H1 (cell line): ENCODE results near the gene NR1I2. TPM values are rescaled to one million over a fixed set of nuclear protein-coding genes. Genes with fewer than 3 reads are reported as not detected.

ENCODE experiments used
- CTCF ChIA-PET: fragments of 300-600 bp; sonication (Branson Sonifier 250); formaldehyde crosslinking; loops from one replicate; lab custom pipeline; 2021; ENCODE audit not compliant: partially characterized antibody; lab: Charles Lee
- POLR2A ChIA-PET: fragments of 300-600 bp; sonication (Branson Sonifier 250); formaldehyde crosslinking; loops from one replicate; lab custom pipeline; 2021; ENCODE audit warnings: inconsistent platforms; ENCODE audit not compliant: partially characterized antibody; lab: Charles Lee
- DNase-seq, 2 experiments: peaks; one replicate each; pipeline versions ENCODE4 v3.0.0 to v3.0.0-alpha.2; 2010 to 2022; ENCODE audit warnings: low spot score in 2 of 2, low read depth in 1 of 2, mixed read lengths in 1 of 2
- FAIRE-seq: peaks from 2 replicates; lab custom pipeline; 2011; peaks lifted over from hg19 to GRCh38; lab: Jason Lieb, UNC
- H2AFZ ChIP-seq: 2 replicates; pipeline ENCODE4 v1.8.1; 2012; ENCODE audit warnings: low read length, inconsistent platforms
- H2AK5ac ChIP-seq: 2 replicates; pipeline ENCODE4 v1.6.1; 2013; ENCODE audit warnings: low read depth, low read length
- H2BK120ac ChIP-seq: replicated peaks from 2 replicates; pipeline ENCODE3; 2013; ENCODE audit warnings: low read depth, low read length, inconsistent platforms
- H2BK12ac ChIP-seq: 2 replicates; pipeline ENCODE4 v1.6.1; 2013; ENCODE audit warnings: low read depth, low read length
- H2BK15ac ChIP-seq: 2 replicates; pipeline ENCODE4 v1.6.1; 2013; ENCODE audit warnings: low read length
- H2BK20ac ChIP-seq: 2 replicates; pipeline ENCODE4 v1.6.1; 2013; ENCODE audit warnings: low read length
- H2BK5ac ChIP-seq: 2 replicates; pipeline ENCODE4 v1.6.1; 2013; ENCODE audit warnings: low read depth, low read length
- H3K14ac ChIP-seq: 2 replicates; pipeline ENCODE4 v1.6.1; 2013; ENCODE audit warnings: inconsistent platforms; ENCODE audit not compliant: insufficient read length
- H3K18ac ChIP-seq: 2 replicates; pipeline ENCODE4 v1.6.1; 2013; ENCODE audit warnings: low read length; ENCODE audit errors: extremely low read depth
- H3K23ac ChIP-seq: 2 replicates; pipeline ENCODE4 v1.6.1; 2013; ENCODE audit warnings: inconsistent platforms; ENCODE audit not compliant: insufficient read length
- H3K23me2 ChIP-seq: 2 replicates; pipeline ENCODE4 v1.6.1; 2013; ENCODE audit warnings: low read depth, low read length
- H3K27ac ChIP-seq: 2 replicates; pipeline ENCODE4 v1.6.1; 2011; ENCODE audit warnings: low read depth, low read length, inconsistent platforms
- H3K27me3 ChIP-seq, 4 experiments: replicated peaks in 1 of 4; 1 replicate in 1 of 4; 2 replicates in 3 of 4; pipeline versions ENCODE4 v1.6.1 to v1.8.1; 2011 to 2013; ENCODE audit warnings: low read length in 3 of 4, mild to moderate bottlenecking in 3 of 4, inconsistent platforms in 2 of 4, mixed read lengths in 2 of 4, moderate library complexity in 1 of 4; ENCODE audit not compliant: control insufficient read depth in 3 of 4, insufficient read depth in 3 of 4; ENCODE audit errors: extremely low read depth in 1 of 4
- H3K36me3 ChIP-seq, 4 experiments: 2 replicates each; pipeline versions ENCODE4 v1.6.1 to v1.8.1; 2011 to 2013; ENCODE audit warnings: mild to moderate bottlenecking in 4 of 4, low read length in 3 of 4, moderate library complexity in 2 of 4, control low read depth in 1 of 4, inconsistent platforms in 1 of 4; ENCODE audit not compliant: insufficient read depth in 4 of 4, control insufficient read depth in 2 of 4
- H3K4ac ChIP-seq: replicated peaks from 2 replicates; pipeline ENCODE3; 2013; ENCODE audit warnings: low read length, low read depth, mixed read lengths, inconsistent platforms; ENCODE audit not compliant: insufficient read length
- H3K4me1 ChIP-seq, 4 experiments: replicated peaks in 1 of 4; 1 replicate in 1 of 4; 2 replicates in 3 of 4; pipeline versions ENCODE4 v1.6.1 to v1.8.1; 2011 to 2013; ENCODE audit warnings: low read length in 3 of 4, inconsistent platforms in 2 of 4, mixed read lengths in 1 of 4; ENCODE audit not compliant: insufficient read depth in 4 of 4, control insufficient read depth in 3 of 4
- H3K4me2 ChIP-seq, 2 experiments: 2 replicates each; pipeline versions ENCODE4 v1.6.1 to v1.8.1; 2011 to 2013; ENCODE audit warnings: low read depth in 2 of 2, low read length in 2 of 2, control low read depth in 1 of 2, inconsistent platforms in 1 of 2, mild to moderate bottlenecking in 1 of 2; ENCODE audit not compliant: insufficient read depth in 1 of 2
- H3K4me3 ChIP-seq, 4 experiments: fragments of 200-600, 300-600 bp in 1 of 4; sonication (generic), shearing (Covaris generic), sonication (Bioruptor Twin) in 1 of 4; 2 replicates each; pipeline versions ENCODE4 v1.5.1 to v1.8.1; 2011 to 2016; ENCODE audit warnings: low read length in 4 of 4, low read depth in 3 of 4, control low read depth in 2 of 4, inconsistent platforms in 2 of 4, mild to moderate bottlenecking in 2 of 4, mixed read lengths in 1 of 4, moderate library complexity in 1 of 4; ENCODE audit not compliant: insufficient read depth in 2 of 4; ENCODE audit errors: extremely low read depth in 1 of 4
- H3K56ac ChIP-seq: replicated peaks from 2 replicates; pipeline ENCODE3; 2013; ENCODE audit warnings: low read depth, mild to moderate bottlenecking, mixed read lengths, low read length, inconsistent platforms; ENCODE audit not compliant: insufficient read length
- H3K79me1 ChIP-seq: 2 replicates; pipeline ENCODE4 v1.6.1; 2013; ENCODE audit warnings: low read depth, low read length, control low read depth
- H3K79me2 ChIP-seq, 2 experiments: 2 replicates each; pipeline versions ENCODE4 v1.6.1 to v1.8.1; 2012 to 2013; ENCODE audit warnings: low read length in 2 of 2, mild to moderate bottlenecking in 2 of 2, inconsistent platforms in 1 of 2; ENCODE audit not compliant: insufficient read depth in 2 of 2, control insufficient read depth in 1 of 2
- H3K9ac ChIP-seq, 4 experiments: replicated peaks in 1 of 4; 1 replicate in 1 of 4; 2 replicates in 3 of 4; pipeline versions ENCODE4 v1.6.1 to v1.8.1; 2011 to 2013; ENCODE audit warnings: low read depth in 3 of 4, low read length in 3 of 4, control low read depth in 2 of 4, mild to moderate bottlenecking in 2 of 4, moderate library complexity in 2 of 4, inconsistent platforms in 1 of 4; ENCODE audit errors: extremely low read depth in 1 of 4
- H3K9me3 ChIP-seq, 2 experiments: 2 replicates each; pipeline versions ENCODE4 v1.6.1 to v1.8.1; 2012 to 2013; ENCODE audit warnings: mild to moderate bottlenecking in 2 of 2, moderate library complexity in 2 of 2, control low read depth in 1 of 2, inconsistent platforms in 1 of 2, low read depth in 1 of 2, low read length in 1 of 2, mixed read lengths in 1 of 2; ENCODE audit not compliant: insufficient read depth in 2 of 2
- H4K20me1 ChIP-seq, 2 experiments: replicated peaks in 1 of 2; 2 replicates each; pipeline versions ENCODE3 to v1.8.1; 2011 to 2013; ENCODE audit warnings: inconsistent platforms in 2 of 2, low read length in 2 of 2, mild to moderate bottlenecking in 1 of 2; ENCODE audit not compliant: insufficient read depth in 2 of 2, control insufficient read depth in 1 of 2
- H4K5ac ChIP-seq: 2 replicates; pipeline ENCODE4 v1.6.1; 2013; ENCODE audit warnings: low read length, low read depth, mixed read lengths, inconsistent platforms; ENCODE audit not compliant: insufficient read length
- H4K8ac ChIP-seq: 2 replicates; pipeline ENCODE4 v1.8.0; 2013; ENCODE audit warnings: mild to moderate bottlenecking, moderate library complexity, low read length, inconsistent platforms; ENCODE audit not compliant: insufficient read depth; ENCODE audit errors: extremely low read depth
- H4K91ac ChIP-seq: replicated peaks from 2 replicates; pipeline ENCODE3; 2013; ENCODE audit warnings: low read length, mixed read lengths, inconsistent platforms; ENCODE audit not compliant: insufficient read length
- BRCA1 ChIP-seq: IDR thresholded peaks from 2 replicates; pipeline ENCODE4 v1.6.1; 2012; ENCODE audit warnings: low read depth, low read length, improper control_type of control experiment
- GTF2F1 ChIP-seq: IDR thresholded peaks from 2 replicates; pipeline ENCODE4 v1.6.1; 2012; ENCODE audit warnings: low read depth, low read length, improper control_type of control experiment, borderline replicate concordance
- MAFK ChIP-seq: IDR thresholded peaks from 2 replicates; pipeline ENCODE4 v1.6.1; 2012; ENCODE audit warnings: low read depth, mild to moderate bottlenecking, improper control_type of control experiment, low read length
- RAD21 ChIP-seq, 2 experiments: IDR thresholded peaks in 1 of 2; conservative IDR thresholded peaks in 1 of 2; 2 replicates each; pipeline ENCODE4 v1.6.1; 2011; ENCODE audit warnings: low read depth in 2 of 2, low read length in 2 of 2, improper control_type of control experiment in 1 of 2, inconsistent platforms in 1 of 2, mild to moderate bottlenecking in 1 of 2, moderate library complexity in 1 of 2
- RFX5 ChIP-seq: IDR thresholded peaks from 2 replicates; pipeline ENCODE4 v1.6.1; 2011; ENCODE audit warnings: low read depth, low read length, improper control_type of control experiment, borderline replicate concordance
- SIN3A ChIP-seq, 2 experiments: IDR thresholded peaks in 1 of 2; conservative IDR thresholded peaks in 1 of 2; 2 replicates each; pipeline ENCODE4 v1.6.1; 2011 to 2012; ENCODE audit warnings: low read length in 2 of 2, improper control_type of control experiment in 1 of 2, low read depth in 1 of 2, mild to moderate bottlenecking in 1 of 2
- WGBS, 2 experiments: shearing (Covaris generic) in 1 of 2; methylation state at CpG; one replicate each; pipeline versions ENCODE4 v1.1.6 to v1.1.7; 2013 to 2015; ENCODE audit warnings: low lambda C conversion rate in 2 of 2, mixed read lengths in 2 of 2, inconsistent platforms in 1 of 2, low coverage in 1 of 2, missing lambda C conversion rate in 1 of 2; ENCODE audit not compliant: insufficient replicate concordance in 2 of 2, insufficient coverage in 1 of 2, insufficient read length in 1 of 2; ENCODE audit errors: extremely low coverage in 1 of 2, missing lambda C conversion rate in 1 of 2; 5-methylcytosine and 5-hydroxymethylcytosine counted together
- polyA plus RNA-seq, 7 experiments: library from polyadenylated mRNA; depleted of rRNA in 3 of 7; stranded (reverse) in 5 of 7; unstranded in 2 of 7; fragments of >200 nt in 5 of 7; fragments of 200-250 nt in 2 of 7; gene quantifications; 1 replicate in 5 of 7; 2 replicates in 1 of 7; 4 replicates in 1 of 7; pipeline versions ENCODE4 v1.2.1 to v1.2.3, GENCODE V29; 2011 to 2013; ENCODE audit warnings: missing spikeins in 2 of 7, mixed read lengths in 2 of 7
- total RNA-seq: library from RNA; stranded (reverse); fragmentation: NEBNext Ultra II Directional; extraction: Animal tissue kit (Norgen Biotek cat#: 25700); gene quantifications from 2 replicates; pipeline ENCODE4 v1.2.1, GENCODE V29; 2021
- TF ChIP-seq, protein P1 (sequence below): IDR thresholded peaks from 2 replicates; pipeline ENCODE4 v1.6.1; 2012; ENCODE audit warnings: inconsistent platforms
- TF ChIP-seq, protein P2 (sequence below), 3 experiments: IDR thresholded peaks; 1 replicate in 2 of 3; 2 replicates in 1 of 3; pipeline versions ENCODE4 v1.5.1 to v1.6.1; 2011; ENCODE audit warnings: low read length in 3 of 3, mild to moderate bottlenecking in 3 of 3, inconsistent platforms in 2 of 3, low read depth in 1 of 3, moderate library complexity in 1 of 3; ENCODE audit not compliant: insufficient read depth in 1 of 3; ENCODE audit errors: control extremely low read depth in 1 of 3

NR1I2 gene
- total and polyA plus RNA-seq, 2 of the 8 experiments (the other 6 are each of a cell fraction or from before 2014, with no cell fraction given) = 0.28 to 1.8 TPM

- Histone ChIP-seq H2AFZ (no peak overlapping the region), H4K20me1 (no peaks in the 10 kb centered on the region), H3K79me1 (no peaks in the 10 kb centered on the region), H2BK120ac (no peak overlapping the region), H3K23me2 (no peaks in the 10 kb centered on the region), H3K27me3 (no peaks in the 10 kb centered on the region), H3K56ac (no peak overlapping the region), H3K4me1 (no peaks in the 10 kb centered on the region; a peak in 1 of 7 replicates), H3K4me2 (no peak overlapping the region), H3K79me2 (no peaks in the 10 kb centered on the region), H2BK15ac (no peak overlapping the region), H4K8ac (no peak overlapping the region), H2BK20ac (no peak overlapping the region), H3K4me3 (no peak overlapping the region), H3K9me3 (no peaks in the 10 kb centered on the region), H3K4ac (no peak overlapping the region), H3K27ac (no peak overlapping the region), H3K14ac (no peak overlapping the region), H2BK12ac (no peak overlapping the region), H3K36me3 (no peaks in the 10 kb centered on the region), H3K18ac (no peak overlapping the region), H4K5ac (no peak overlapping the region), H3K9ac (no peak overlapping the region), H4K91ac (no peak overlapping the region), H2BK5ac (no peak overlapping the region), H2AK5ac (no peak overlapping the region), H3K23ac (no peak overlapping the region)
- POLR2A ChIA-PET = interaction anchor here (2.7 kb wide), 1 partner anchor 9 kb away, joined by 10 read pairs; no protein-coding TSS in a partner anchor
- CTCF ChIA-PET = interaction anchor here (0.9 to 2.7 kb wide), 6 partner anchors 10 to 741 kb away, joined by 3 to 6 read pairs (median 4); no protein-coding TSS in a partner anchor
- FAIRE-seq (no peak), DNase-seq (no peak)
- 70% methylated on average over 13 of the region's 13 CpGs; no CpG with 5 or more reads in 1 of the 2 experiments for WGBS, 2 experiments
- TF ChIP-seq MAFK = no peak
- TF ChIP-seq, protein P1, sequence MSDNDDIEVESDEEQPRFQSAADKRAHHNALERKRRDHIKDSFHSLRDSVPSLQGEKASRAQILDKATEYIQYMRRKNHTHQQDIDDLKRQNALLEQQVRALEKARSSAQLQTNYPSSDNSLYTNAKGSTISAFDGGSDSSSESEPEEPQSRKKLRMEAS = no peak
- TF ChIP-seq RAD21 (IDR thresholded peaks at IDR 0.05 in 1 of 2, conservative IDR thresholded peaks at IDR 0.05 in 1 of 2; ENCODE audit: low read depth in 2 of 2, low read length in 2 of 2) = peak; percentile 19 to 41; a peak in 2 of 4 replicates
- TF ChIP-seq GTF2F1 = no peak
- TF ChIP-seq SIN3A (conservative IDR thresholded peaks at IDR 0.05 in 1 of 2, IDR thresholded peaks at IDR 0.05 in 1 of 2; ENCODE audit: low read depth in 1 of 2, low read length in 2 of 2) = no peak
- TF ChIP-seq, protein P2, sequence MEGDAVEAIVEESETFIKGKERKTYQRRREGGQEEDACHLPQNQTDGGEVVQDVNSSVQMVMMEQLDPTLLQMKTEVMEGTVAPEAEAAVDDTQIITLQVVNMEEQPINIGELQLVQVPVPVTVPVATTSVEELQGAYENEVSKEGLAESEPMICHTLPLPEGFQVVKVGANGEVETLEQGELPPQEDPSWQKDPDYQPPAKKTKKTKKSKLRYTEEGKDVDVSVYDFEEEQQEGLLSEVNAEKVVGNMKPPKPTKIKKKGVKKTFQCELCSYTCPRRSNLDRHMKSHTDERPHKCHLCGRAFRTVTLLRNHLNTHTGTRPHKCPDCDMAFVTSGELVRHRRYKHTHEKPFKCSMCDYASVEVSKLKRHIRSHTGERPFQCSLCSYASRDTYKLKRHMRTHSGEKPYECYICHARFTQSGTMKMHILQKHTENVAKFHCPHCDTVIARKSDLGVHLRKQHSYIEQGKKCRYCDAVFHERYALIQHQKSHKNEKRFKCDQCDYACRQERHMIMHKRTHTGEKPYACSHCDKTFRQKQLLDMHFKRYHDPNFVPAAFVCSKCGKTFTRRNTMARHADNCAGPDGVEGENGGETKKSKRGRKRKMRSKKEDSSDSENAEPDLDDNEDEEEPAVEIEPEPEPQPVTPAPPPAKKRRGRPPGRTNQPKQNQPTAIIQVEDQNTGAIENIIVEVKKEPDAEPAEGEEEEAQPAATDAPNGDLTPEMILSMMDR (IDR thresholded peaks at IDR 0.05; ENCODE audit: control extremely low read depth in 1 of 3, insufficient read depth in 1 of 3, low read depth in 1 of 3, low read length in 3 of 3) = peak in 2 of 3 experiments; percentile 4 to 13; a peak in 2 of 4 replicates
- TF ChIP-seq RFX5 = no peak
- TF ChIP-seq BRCA1 = no peak
Observed at GRCh38 chr3:119817583-119818363, 35.9 kb downstream of the NR1I2 start.
